ENCODE measurements around the gene ASPA. TPM values are rescaled to one million over a fixed set of nuclear protein-coding genes. Genes with fewer than 3 reads are reported as not detected.

The ASPA gene
- total and polyA plus RNA-seq, 2 experiments from 2014 or later = 0.13 TPM; not detected in 1

DNA sequence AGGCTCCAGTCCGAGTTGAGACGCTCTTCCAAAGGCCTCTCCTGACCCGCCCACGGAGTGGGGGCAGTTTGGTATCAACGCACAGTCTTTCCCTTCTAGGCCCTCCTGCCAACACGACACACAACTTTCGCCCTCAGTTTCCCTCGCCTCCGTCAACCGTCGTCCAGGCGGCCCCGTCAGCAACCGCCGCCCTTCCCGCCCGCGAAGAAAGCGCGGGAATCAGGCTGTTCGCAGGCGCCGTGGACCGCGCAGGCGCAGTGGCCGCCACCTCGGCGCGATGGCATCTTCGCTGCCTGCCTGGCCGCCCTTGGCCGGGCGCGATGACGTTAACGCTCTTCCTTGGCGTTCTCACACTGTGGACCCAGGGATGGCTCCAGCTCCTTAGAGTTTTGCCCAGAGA is 4.2 kb upstream of the ASPA start, which contains the start of gene SPATA22:
Gene SPATA22 (minus strand): TSS at position 221 of the 400 bp plus-strand sequence. CDS start 2,494 bp downstream, outside the sequence.
- H3F3A ChIP-seq (replicated peaks; ENCODE audit: low read depth) = no peaks in the 10 kb centered on the region
- H3K9me3 Mint-ChIP-seq = no peaks in the 10 kb centered on the region; the same call in 2 of the 3 replicates
- no peak within 1 kb of the TSS for H3K27ac Mint-ChIP-seq
- ATAC-seq (no peak), DNase-seq (ENCODE audit: low spot score) (no peak)
- no peak within 1 kb of the TSS for H3K4me3 ChIP-seq
- TF ChIP-seq EZH2 (IDR thresholded peaks at IDR 0.05; ENCODE audit: low read depth, unreplicated experiment) (no peak), REST (IDR thresholded peaks at IDR 0.05; ENCODE audit: unreplicated experiment) (no peak), POLR2AphosphoS5 (IDR thresholded peaks at IDR 0.05; ENCODE audit: low read depth) (no peak), EZH2phosphoT487 (IDR thresholded peaks at IDR 0.05; ENCODE audit: unreplicated experiment) (no peak), NANOG (IDR thresholded peaks at IDR 0.05; ENCODE audit: borderline replicate concordance) (no peak), JUNB (IDR thresholded peaks at IDR 0.05; ENCODE audit: unreplicated experiment) (no peak), ZNF114 (CRISPR knock-in tag; IDR thresholded peaks at IDR 0.05) (no peak), ZNF331 (CRISPR knock-in tag; IDR thresholded peaks at IDR 0.05; ENCODE audit: low read depth) (no peak), STAT1 (IDR thresholded peaks at IDR 0.05; ENCODE audit: unreplicated experiment) (no peak), CTCF (conservative IDR thresholded peaks at IDR 0.05; ENCODE audit: low read depth in 2 of 2) (no peak), ETS1 (IDR thresholded peaks at IDR 0.05) (no peak), CREB1 (CRISPR knock-in tag; IDR thresholded peaks at IDR 0.05; ENCODE audit: low read depth) (no peak), ZNF462 (CRISPR knock-in tag; IDR thresholded peaks at IDR 0.05) (no peak)
- no peaks in the 10 kb centered on the region for H3K36me3 ChIP-seq (ENCODE audit: insufficient read depth)
- H3K79me2 ChIP-seq (replicated peaks; ENCODE audit: insufficient read depth) = no peaks in the 10 kb centered on the region
- H4K20me1 ChIP-seq (replicated peaks; ENCODE audit: insufficient read depth) = no peaks in the 10 kb centered on the region
- H3K27me3 Mint-ChIP-seq (ENCODE audit: insufficient read depth, low read depth, poor library complexity) = peaks cover 1% of the 10 kb centered on the region
- no peak within 1 kb of the TSS for H3K4me3 Mint-ChIP-seq
- H3K27ac ChIP-seq (ENCODE audit: low read depth) = no peak within 1 kb of the TSS
- H3K27me3 ChIP-seq (ENCODE audit: insufficient read depth) = no peaks in the 10 kb centered on the region
- H3K4me2 ChIP-seq = no peak within 1 kb of the TSS
- H3K4me1 Mint-ChIP-seq = peaks cover 14% of the 10 kb centered on the region; the same call in 2 of the 3 replicates
- peak within 1 kb of the TSS; percentile 93 for H2AFZ ChIP-seq
- H3K4me1 ChIP-seq (ENCODE audit: insufficient read depth) = peaks cover 10% of the 10 kb centered on the region
- H3K9me2 ChIP-seq (ENCODE audit: insufficient read depth) = no peaks in the 10 kb centered on the region
- no peaks in the 10 kb centered on the region for H3K36me3 Mint-ChIP-seq (ENCODE audit: low read depth)

Measured in GM23338 (cell line).